MM.1S (cell line): ENCODE data around the gene AQP5.
"Not testable (repeated sequence)": the region's sequence is repeated elsewhere in the genome, so short reads cannot be mapped to it uniquely, and the experiment has no call there.

ENCODE experiments used
- EZH2 ChIP-seq: fragments of 300-600 bp; sonication (generic); optimal IDR thresholded peaks from 2 replicates; pipeline ENCODE3; 2017; ENCODE audit warnings: low read depth, mild to moderate bottlenecking, antibody characterized with exemption, low read length, mixed read lengths
- TF ChIP-seq, protein P1 (sequence below): fragments of 300-600 bp; sonication (generic); IDR thresholded peaks from 2 replicates; pipeline ENCODE4 v1.5.1; 2016; ENCODE audit warnings: antibody characterized with exemption, low read length, mixed read lengths

DNA sequence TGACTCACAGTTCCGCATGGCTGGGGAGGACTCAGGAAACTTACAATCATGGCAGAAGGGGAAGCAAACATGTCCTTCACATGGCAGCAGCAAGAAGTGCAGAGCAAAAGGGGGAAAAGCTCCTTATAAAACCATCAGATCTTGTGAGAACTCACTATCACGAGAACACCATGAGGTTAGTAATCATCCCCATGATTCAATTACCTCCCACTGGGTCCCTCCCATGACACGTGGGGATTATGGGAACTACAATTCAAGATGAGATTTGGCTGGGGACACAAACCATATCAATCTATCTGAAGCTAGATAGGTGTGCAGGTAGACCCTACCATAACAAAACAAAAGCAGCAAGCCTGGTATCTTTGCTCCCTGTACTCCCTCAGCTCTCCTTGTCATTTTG is 24.8 kb downstream of the AQP5 start:
- not testable (repeated sequence) for TF ChIP-seq EZH2
- TF ChIP-seq, protein P1, sequence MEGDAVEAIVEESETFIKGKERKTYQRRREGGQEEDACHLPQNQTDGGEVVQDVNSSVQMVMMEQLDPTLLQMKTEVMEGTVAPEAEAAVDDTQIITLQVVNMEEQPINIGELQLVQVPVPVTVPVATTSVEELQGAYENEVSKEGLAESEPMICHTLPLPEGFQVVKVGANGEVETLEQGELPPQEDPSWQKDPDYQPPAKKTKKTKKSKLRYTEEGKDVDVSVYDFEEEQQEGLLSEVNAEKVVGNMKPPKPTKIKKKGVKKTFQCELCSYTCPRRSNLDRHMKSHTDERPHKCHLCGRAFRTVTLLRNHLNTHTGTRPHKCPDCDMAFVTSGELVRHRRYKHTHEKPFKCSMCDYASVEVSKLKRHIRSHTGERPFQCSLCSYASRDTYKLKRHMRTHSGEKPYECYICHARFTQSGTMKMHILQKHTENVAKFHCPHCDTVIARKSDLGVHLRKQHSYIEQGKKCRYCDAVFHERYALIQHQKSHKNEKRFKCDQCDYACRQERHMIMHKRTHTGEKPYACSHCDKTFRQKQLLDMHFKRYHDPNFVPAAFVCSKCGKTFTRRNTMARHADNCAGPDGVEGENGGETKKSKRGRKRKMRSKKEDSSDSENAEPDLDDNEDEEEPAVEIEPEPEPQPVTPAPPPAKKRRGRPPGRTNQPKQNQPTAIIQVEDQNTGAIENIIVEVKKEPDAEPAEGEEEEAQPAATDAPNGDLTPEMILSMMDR = not testable (repeated sequence)
